GM21367 (cell line): ENCODE results near the gene BBS12.
"Not testable (repeated sequence)": the region's sequence is repeated elsewhere in the genome, so short reads cannot be mapped to it uniquely, and the experiment has no call there.

ENCODE experiments used
- ATAC-seq: cut with Tn5 transposase; IDR thresholded peaks from one replicate; pipeline ENCODE4 v1.9.1; 2021; ENCODE audit not compliant: unreplicated experiment

Gene BBS12

GRCh38 chr4:122764071-122764820 lies 31.7 kb downstream of the BBS12 start:
- no peak for ATAC-seq

GRCh38 chr4:122764821-122765215 lies 32.3 kb downstream of the BBS12 start:
- ATAC-seq = peak; percentile 74

DNA sequence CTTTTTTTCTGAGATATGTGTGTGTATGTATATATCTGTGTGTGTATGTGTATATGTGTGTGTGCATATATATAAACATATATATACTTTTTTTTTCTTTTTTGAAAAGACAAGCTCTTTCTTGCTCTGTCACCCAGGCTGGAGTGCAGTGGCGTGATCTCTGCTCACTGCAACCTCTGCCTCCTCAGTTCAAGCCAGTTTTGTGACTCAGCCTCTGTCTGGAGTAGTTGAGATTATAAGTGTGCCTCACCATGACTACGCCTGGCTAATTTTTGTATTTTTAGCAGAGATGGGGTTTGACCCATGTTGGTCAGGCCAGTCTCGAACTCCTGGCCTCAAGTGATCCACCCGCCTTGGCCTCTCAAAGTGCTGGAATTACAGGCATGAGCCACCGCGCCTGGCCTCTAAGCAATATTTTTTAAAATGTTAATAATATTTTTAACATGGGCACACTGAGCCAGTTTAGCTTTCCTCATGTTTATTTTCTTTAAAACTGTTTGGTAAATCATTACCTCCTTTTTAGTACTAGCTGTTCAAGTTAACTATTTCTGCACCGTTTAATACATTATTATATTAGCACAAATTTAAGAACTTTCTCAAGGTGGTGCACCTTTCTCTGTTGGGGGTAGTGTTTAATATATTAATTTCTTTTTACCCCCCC lies 33.3 kb downstream of the BBS12 start:
- no peak for ATAC-seq

DNA sequence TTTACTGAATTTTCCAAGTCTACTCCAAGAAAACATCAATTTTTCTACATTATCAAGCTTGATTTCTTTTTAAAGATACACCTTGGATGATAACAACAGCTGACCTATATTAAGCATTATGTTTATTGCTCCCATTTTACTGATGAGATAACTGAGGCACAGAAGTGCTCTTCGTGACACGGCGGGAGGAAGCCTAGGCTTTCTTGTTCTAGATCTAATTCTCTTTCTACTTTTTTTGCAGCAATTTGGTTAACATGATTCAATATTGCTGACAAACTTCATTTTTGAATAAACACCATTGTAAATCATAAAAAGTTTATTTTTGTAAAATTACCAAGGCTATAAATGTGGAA lies 33.8 kb downstream of the BBS12 start:
- no peak for ATAC-seq

GRCh38 chr4:122766950-122767349 lies 34.4 kb downstream of the BBS12 start:
- ATAC-seq = no peak

DNA sequence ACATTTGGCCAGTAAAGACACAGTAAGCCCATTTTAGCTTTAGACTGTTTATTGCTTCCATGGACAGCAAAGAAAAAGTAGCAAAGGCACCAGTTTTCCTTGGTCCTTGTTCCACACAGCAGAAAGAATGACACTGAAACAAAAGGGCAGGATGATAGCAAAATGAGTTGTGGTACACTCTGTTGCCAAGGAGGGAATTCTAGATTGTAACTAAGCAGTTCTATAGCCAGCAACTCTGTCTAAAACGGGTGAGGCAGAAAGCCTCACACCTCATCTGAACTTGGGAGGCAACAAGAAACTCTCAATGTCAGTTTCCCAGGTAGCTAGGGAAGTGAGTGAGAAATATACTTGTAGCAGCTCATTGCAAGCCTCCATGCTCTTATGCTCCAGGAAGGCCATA lies 39.2 kb downstream of the BBS12 start:
- ATAC-seq = no peak

- no peak for ATAC-seq
These were observed 39.8 kb downstream of the BBS12 start for GRCh38 chr4:122772311-122772710.

DNA sequence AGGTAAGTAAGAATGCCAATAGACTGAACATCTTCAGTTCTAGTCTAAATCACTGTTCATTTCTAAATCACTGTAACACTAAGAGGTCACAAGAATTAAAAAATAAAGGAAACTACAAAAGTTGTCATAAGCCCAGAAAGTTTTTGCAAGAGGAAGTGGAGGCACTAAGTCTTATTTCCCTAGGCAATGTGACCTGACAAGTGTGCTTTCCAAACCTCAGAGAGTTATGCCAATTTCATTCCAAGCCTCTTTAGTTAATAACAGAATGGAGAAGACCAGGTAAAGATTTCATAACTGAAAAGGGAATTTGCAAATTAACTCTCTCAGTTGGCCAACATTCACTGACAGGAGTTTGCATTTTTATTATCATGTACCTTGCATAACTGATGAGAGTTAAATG lies 40.5 kb downstream of the BBS12 start:
- no peak for ATAC-seq

DNA sequence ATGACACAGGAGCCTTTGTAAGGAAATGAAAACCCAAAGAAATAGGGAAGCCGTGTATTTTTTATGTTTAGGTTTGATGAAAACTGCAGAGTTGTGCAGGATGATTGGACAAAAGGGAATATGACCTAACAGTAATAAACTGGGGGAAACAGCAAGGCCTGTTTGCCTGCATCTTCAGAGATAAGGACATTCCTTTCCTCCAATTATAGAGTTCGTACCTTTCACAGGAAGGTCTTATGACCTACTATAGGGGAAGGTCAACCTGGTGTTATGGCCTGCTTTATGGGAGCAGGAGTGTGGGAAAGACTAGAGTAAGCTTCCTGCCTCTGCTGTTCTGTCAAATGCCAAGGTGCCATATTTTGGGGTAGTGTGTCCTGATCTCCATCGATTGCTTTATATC lies 42.5 kb downstream of the BBS12 start:
- ATAC-seq = no peak

- no peak for ATAC-seq
These were observed 43.7 kb downstream of the BBS12 start for GRCh38 chr4:122775987-122776836.

- ATAC-seq = no peak
These were observed 44.4 kb downstream of the BBS12 start for GRCh38 chr4:122776916-122777315.

DNA sequence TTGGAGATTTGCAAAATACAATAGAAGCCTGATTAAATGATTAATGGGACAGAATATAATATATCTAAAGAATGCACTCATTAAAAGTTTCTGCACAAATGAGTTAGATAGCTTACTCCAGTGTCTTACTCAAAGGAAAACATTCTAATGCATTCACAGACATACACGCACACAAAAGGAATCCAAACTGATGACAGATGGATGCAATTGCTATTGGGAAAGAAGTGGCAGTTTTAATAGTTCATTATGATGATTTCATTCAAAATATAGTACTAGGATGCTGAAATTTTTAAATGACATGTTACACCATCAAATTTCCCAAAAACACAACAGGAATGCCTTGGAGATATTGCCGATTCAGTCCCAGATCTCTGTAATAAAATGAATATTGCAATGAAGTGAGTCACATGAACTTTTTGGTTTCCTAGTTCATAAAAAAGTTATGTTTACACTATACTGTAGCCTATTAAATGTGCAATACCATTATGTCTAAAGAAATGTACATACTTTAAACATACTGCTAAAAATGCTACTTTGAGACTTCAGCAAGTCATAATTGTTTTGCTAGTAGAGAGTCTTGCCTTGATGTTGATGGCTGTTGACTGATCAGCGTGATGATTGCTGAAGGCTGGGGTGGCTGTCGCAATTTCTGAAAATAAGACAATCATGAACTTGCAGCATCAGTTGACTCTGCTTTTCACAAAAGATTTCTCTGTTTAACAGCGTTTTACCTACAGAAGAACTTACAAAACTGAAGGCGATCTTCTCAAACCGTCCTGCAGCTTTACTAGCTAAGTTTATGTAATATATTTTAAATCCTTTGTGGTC lies 45.6 kb downstream of the BBS12 start:
- no peak for ATAC-seq

DNA sequence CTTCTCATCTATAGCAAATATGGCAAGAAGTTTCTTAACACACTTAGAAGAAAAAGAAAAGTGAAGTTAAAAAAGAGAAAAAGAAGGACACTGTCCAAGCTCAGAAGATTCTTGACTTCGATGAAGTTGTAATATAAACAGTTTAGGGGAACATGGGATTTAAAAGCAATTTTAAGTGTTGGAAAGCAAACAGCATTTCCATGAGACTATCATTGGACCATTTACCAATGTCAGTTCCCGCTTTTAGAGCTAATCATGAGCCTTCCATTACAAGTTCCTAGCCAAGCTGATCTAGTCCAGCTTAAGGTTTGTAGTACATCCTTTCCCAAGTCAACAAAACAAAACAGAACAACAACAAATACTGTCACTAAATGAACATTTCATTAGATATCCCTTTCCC lies 49.0 kb downstream of the BBS12 start:
- no peak for ATAC-seq

DNA sequence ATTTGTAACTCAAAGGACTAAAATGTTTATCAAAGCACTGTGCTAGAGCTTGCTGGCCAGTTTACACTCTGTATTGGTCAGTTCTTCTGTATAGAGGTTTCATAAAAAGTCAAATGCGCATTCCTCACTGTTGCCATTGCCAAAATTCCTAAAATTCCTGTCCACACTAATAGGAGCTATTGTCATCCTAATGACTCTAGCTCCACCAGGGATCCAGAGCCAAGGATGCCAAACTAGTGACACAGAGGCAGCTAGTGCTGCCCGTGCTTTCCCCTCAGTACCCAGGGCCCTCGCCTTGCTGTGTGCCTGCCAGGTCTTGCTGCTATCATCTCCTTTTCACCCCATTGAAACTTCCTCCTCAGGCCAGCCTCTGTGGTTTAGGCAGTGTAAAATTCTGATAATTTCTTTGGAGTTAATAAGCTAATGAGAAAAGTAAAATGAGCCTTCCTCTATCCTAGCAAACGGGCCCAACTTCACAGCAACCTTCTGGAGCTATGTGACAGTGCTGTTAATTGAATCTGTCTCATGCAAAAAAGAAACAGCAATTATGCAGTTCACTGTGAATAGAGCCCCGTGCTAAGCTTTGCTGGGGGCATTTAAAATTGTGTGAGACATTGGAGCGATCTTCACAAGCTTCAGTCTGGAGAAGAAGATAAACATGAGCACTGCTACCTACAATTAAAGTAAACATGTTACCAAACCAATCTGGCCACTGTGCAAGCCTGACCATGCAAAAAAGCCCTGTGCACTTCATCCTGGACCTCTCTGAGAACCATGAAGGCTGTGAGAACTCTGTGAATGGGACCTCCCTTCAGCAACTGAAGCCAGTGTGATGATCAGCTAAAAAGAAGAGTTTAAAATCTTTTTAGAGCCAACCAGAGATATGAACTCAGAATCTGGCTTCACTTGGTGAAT lies 51.1 kb downstream of the BBS12 start:
- ATAC-seq = no peak

DNA sequence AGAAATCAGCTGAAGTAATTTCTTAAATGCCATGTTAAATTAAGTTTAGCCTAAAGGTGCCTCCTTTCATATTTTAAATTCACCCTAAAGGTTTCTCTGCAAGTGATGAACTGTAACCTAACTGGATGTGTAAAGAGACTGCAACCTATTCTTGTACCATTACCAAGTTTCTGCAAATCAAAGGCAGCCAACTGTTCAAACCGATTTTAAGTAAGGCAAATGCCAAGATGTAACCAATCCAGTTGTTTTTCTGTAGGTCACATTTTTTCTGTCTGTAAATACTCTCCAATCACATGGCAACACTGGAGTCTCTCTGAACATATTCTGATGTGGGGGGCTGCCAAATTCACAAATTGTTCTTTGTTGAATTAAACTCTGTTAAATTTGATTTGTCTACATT lies 51.8 kb downstream of the BBS12 start:
- no peak for ATAC-seq

DNA sequence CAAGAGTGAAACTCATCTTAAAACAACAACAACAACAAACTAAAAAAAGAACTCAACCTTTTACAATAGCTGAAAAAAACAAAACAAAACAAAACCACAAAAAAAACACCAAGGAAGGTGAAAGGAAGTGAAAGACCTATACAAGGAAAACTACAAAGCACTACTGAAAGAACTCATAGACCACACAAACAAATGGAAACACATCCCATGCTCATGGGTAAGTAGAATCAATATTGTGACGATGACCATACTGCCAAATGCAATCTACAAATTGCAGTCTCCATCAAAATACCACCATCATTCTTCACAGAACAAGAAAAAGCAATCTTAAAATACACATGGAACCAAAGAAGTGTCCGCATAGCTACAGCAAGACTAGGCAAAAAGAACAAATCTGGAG lies 52.6 kb downstream of the BBS12 start:
- ATAC-seq = no peak

GRCh38 chr4:122786296-122786695 lies 53.8 kb downstream of the BBS12 start:
- ATAC-seq = not testable (repeated sequence)

- ATAC-seq = not testable (repeated sequence)
These were observed 54.4 kb downstream of the BBS12 start for GRCh38 chr4:122786920-122787319.

DNA sequence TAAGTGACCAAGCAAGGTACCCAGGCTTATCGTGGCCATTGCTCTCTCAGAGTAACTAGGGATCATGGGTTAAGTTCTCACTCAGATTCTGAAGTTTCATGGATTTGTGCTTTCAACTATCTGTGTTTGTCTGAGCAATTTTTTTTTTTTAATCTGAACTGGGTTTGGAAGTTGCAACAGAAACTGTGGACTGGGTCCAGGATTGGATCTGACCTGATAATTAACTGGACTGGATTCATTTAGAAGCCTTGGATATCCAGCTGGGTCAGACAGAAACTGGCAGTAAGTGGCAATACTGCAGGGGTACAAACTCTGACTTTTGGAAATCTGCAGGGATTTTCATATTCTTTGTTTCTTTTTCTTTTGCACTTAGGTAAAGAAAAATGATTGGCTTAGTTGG lies 55.4 kb downstream of the BBS12 start:
- ATAC-seq = no peak

- no peak for ATAC-seq
These were observed 56.4 kb downstream of the BBS12 start for GRCh38 chr4:122788935-122789334.
